Measurements from ENCODE around the gene KLHDC3.

GRCh38 chr6:43006251-43006650 lies 7.8 kb upstream of the KLHDC3 start:
- TF ChIP-seq CTCF (IDR thresholded peaks at IDR 0.05) (no peak), POLR2AphosphoS5 (IDR thresholded peaks at IDR 0.05; ENCODE audit: insufficient read depth in 1 of 2, low read depth in 1 of 2) (no peak)

Data from vagina (tissue), 2 donors.